H1 (cell line): ENCODE measurements around the gene C1orf87. TPM values are rescaled to one million over a fixed set of nuclear protein-coding genes. Genes with fewer than 3 reads are reported as not detected.

ENCODE experiments used
- MAFK ChIP-seq: IDR thresholded peaks from 2 replicates; pipeline ENCODE4 v1.6.1; 2012; ENCODE audit warnings: low read depth, mild to moderate bottlenecking, improper control_type of control experiment, low read length
- RXRA ChIP-seq: IDR thresholded peaks from 2 replicates; pipeline ENCODE4 v1.6.1; 2011; ENCODE audit warnings: low read depth, mild to moderate bottlenecking, low read length, moderate library complexity; ENCODE audit not compliant: insufficient read depth
- TBP ChIP-seq: IDR thresholded peaks from 2 replicates; pipeline ENCODE4 v1.6.1; 2011; ENCODE audit warnings: low read depth, low read length, improper control_type of control experiment
- polyA plus RNA-seq, 7 experiments: library from polyadenylated mRNA; depleted of rRNA in 3 of 7; stranded (reverse) in 5 of 7; unstranded in 2 of 7; fragments of >200 nt in 5 of 7; fragments of 200-250 nt in 2 of 7; gene quantifications; 1 replicate in 5 of 7; 2 replicates in 1 of 7; 4 replicates in 1 of 7; pipeline versions ENCODE4 v1.2.1 to v1.2.3, GENCODE V29; 2011 to 2013; ENCODE audit warnings: missing spikeins in 2 of 7, mixed read lengths in 2 of 7
- total RNA-seq: library from RNA; stranded (reverse); fragmentation: NEBNext Ultra II Directional; extraction: Animal tissue kit (Norgen Biotek cat#: 25700); gene quantifications from 2 replicates; pipeline ENCODE4 v1.2.1, GENCODE V29; 2021
- TF ChIP-seq, protein P1 (sequence below): IDR thresholded peaks from 2 replicates; pipeline ENCODE4 v1.6.1; 2011; ENCODE audit warnings: low read length, improper control_type of control experiment

Gene C1orf87
- total and polyA plus RNA-seq, 2 of the 8 experiments (the other 6 are each of a cell fraction or from before 2014, with no cell fraction given), result 0.41 TPM; not detected in 1

DNA sequence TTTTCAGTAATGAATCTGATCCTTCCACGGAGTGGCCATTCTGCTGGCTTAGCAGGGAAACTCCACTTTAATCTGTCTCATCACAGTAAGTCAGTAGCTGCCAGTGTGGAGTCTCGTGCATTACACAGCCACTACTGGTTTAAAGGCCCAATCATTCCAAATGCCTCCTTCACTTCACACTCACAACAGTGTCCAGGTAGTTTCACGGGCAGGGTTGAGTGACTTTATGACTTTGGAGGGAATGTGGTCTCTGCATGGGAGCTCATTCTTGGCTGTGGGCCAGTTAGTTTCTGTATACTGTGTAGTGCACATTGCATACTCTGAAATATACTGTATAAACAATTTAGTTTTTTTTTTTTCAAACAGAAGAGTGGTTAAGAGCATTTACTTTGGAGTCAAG is 34.6 kb upstream of the C1orf87 start (continued):
- TF ChIP-seq, protein P1, sequence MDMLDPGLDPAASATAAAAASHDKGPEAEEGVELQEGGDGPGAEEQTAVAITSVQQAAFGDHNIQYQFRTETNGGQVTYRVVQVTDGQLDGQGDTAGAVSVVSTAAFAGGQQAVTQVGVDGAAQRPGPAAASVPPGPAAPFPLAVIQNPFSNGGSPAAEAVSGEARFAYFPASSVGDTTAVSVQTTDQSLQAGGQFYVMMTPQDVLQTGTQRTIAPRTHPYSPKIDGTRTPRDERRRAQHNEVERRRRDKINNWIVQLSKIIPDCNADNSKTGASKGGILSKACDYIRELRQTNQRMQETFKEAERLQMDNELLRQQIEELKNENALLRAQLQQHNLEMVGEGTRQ, result no peak
- no peak for TF ChIP-seq MAFK
- TF ChIP-seq RXRA, result no peak
- no peak for TF ChIP-seq TBP
